Measurements from ENCODE around the gene PCDHGB2. TPM values are rescaled to one million over a fixed set of nuclear protein-coding genes. Genes with fewer than 3 reads are reported as not detected.

PCDHGB2 gene
- polyA plus RNA-seq, 10 donors, result 1.9 to 2.6 (median 2.2) TPM

Other genes with a start within 250 kb of the PCDHGB2 start
- gene PCDHB4, start 238.2 kb upstream of the PCDHGB2 start, polyA plus RNA-seq (ENCODE audit: insufficient read length in 10 of 10), result 1 to 10 TPM; 2.8 to 4.6 (median 3.1) TPM
- gene PCDHB5, start 224.8 kb upstream of the PCDHGB2 start, polyA plus RNA-seq (ENCODE audit: insufficient read length in 10 of 10), result 1 to 10 TPM; 2.7 to 5.1 (median 3.9) TPM
- 1 to 10 TPM; 1.3 to 2.5 (median 1.8) TPM for gene PCDHB6, start 209.9 kb upstream of the PCDHGB2 start, polyA plus RNA-seq (ENCODE audit: insufficient read length in 10 of 10)
- 1 to 10 TPM; 1.8 to 3.5 (median 2.6) TPM for gene PCDHB7, start 187.3 kb upstream of the PCDHGB2 start, polyA plus RNA-seq (ENCODE audit: insufficient read length in 10 of 10)
- gene PCDHB8, start 182.2 kb upstream of the PCDHGB2 start, polyA plus RNA-seq (ENCODE audit: insufficient read length in 10 of 10), result 1 to 10 TPM in 8 of 10 donors, under 1 TPM in 2; 0.34 to 2.4 (median 1.3) TPM
- gene PCDHB16, start 177.6 kb upstream of the PCDHGB2 start, polyA plus RNA-seq (ENCODE audit: insufficient read length in 10 of 10), result 1 to 10 TPM; 2.3 to 6.1 (median 4.2) TPM
- 1 to 10 TPM; 1.4 to 3.9 (median 2.5) TPM for gene PCDHB9, start 172.8 kb upstream of the PCDHGB2 start, polyA plus RNA-seq (ENCODE audit: insufficient read length in 10 of 10)
- 1 to 10 TPM; 3.6 to 6.4 (median 4.9) TPM for gene PCDHB10, start 167.6 kb upstream of the PCDHGB2 start, polyA plus RNA-seq (ENCODE audit: insufficient read length in 10 of 10)
- 1 to 10 TPM; 1.6 to 3.5 (median 2.7) TPM for gene PCDHB11, start 160.4 kb upstream of the PCDHGB2 start, polyA plus RNA-seq (ENCODE audit: insufficient read length in 10 of 10)
- 1 to 10 TPM; 2.3 to 3.7 (median 2.8) TPM for gene PCDHB12, start 151.3 kb upstream of the PCDHGB2 start, polyA plus RNA-seq (ENCODE audit: insufficient read length in 10 of 10)
- 1 to 10 TPM; 2.3 to 3.6 (median 2.6) TPM for gene PCDHB13, start 146.1 kb upstream of the PCDHGB2 start, polyA plus RNA-seq (ENCODE audit: insufficient read length in 10 of 10)
- 1 to 10 TPM; 5.3 to 8.1 (median 6.6) TPM for gene PCDHB14, start 136.7 kb upstream of the PCDHGB2 start, polyA plus RNA-seq (ENCODE audit: insufficient read length in 10 of 10)
- gene PCDHB15, start 114.6 kb upstream of the PCDHGB2 start, polyA plus RNA-seq (ENCODE audit: insufficient read length in 10 of 10), result 1 to 10 TPM; 5.9 to 9.7 (median 7.8) TPM
- gene SLC25A2, start 55.9 kb upstream of the PCDHGB2 start, polyA plus RNA-seq (ENCODE audit: insufficient read length in 10 of 10), result under 1 TPM in 1 of 10 donors, not detected in 9; 0.17 TPM
- 10 to 100 TPM; 74.5 to 97.2 (median 82.8) TPM for gene TAF7, start 39.2 kb upstream of the PCDHGB2 start, polyA plus RNA-seq (ENCODE audit: insufficient read length in 10 of 10)
- gene PCDHGA1, start 29.5 kb upstream of the PCDHGB2 start, polyA plus RNA-seq (ENCODE audit: insufficient read length in 10 of 10), result under 1 TPM; 0.38 to 0.64 (median 0.54) TPM
- 1 to 10 TPM; 1.7 to 3.1 (median 2.4) TPM for gene PCDHGA2, start 21.2 kb upstream of the PCDHGB2 start, polyA plus RNA-seq (ENCODE audit: insufficient read length in 10 of 10)
- 1 to 10 TPM; 1.2 to 1.7 (median 1.4) TPM for gene PCDHGA3, start 16.2 kb upstream of the PCDHGB2 start, polyA plus RNA-seq (ENCODE audit: insufficient read length in 10 of 10)
- gene PCDHGB1, start 9.9 kb upstream of the PCDHGB2 start, polyA plus RNA-seq (ENCODE audit: insufficient read length in 10 of 10), result under 1 TPM; 0.36 to 0.88 (median 0.60) TPM
- gene PCDHGA4, start 5.0 kb upstream of the PCDHGB2 start, polyA plus RNA-seq (ENCODE audit: insufficient read length in 10 of 10), result 1 to 10 TPM; 1.1 to 1.8 (median 1.3) TPM
- 1 to 10 TPM; 1.9 to 3.3 (median 2.6) TPM for gene PCDHGA5, start 4.2 kb downstream of the PCDHGB2 start, polyA plus RNA-seq (ENCODE audit: insufficient read length in 10 of 10)
- gene PCDHGB3, start 10.2 kb downstream of the PCDHGB2 start, polyA plus RNA-seq (ENCODE audit: insufficient read length in 10 of 10), result 1 to 10 TPM in 9 of 10 donors, under 1 TPM in 1; 0.99 to 1.7 (median 1.4) TPM
- gene PCDHGA6, start 13.9 kb downstream of the PCDHGB2 start, polyA plus RNA-seq (ENCODE audit: insufficient read length in 10 of 10), result 1 to 10 TPM; 2.4 to 5.4 (median 3.4) TPM
- 1 to 10 TPM; 1.2 to 2.0 (median 1.4) TPM for gene PCDHGA7, start 22.7 kb downstream of the PCDHGB2 start, polyA plus RNA-seq (ENCODE audit: insufficient read length in 10 of 10)
- gene PCDHGB4, start 27.7 kb downstream of the PCDHGB2 start, polyA plus RNA-seq (ENCODE audit: insufficient read length in 10 of 10), result 1 to 10 TPM; 1.7 to 3.9 (median 2.5) TPM
- under 1 TPM; 0.43 to 0.83 (median 0.57) TPM for gene PCDHGA8, start 32.6 kb downstream of the PCDHGB2 start, polyA plus RNA-seq (ENCODE audit: insufficient read length in 10 of 10)
- gene PCDHGB5, start 38.0 kb downstream of the PCDHGB2 start, polyA plus RNA-seq (ENCODE audit: insufficient read length in 10 of 10), result 1 to 10 TPM; 2.5 to 7.0 (median 4.1) TPM
- 1 to 10 TPM; 3.4 to 5.3 (median 3.8) TPM for gene PCDHGA9, start 42.8 kb downstream of the PCDHGB2 start, polyA plus RNA-seq (ENCODE audit: insufficient read length in 10 of 10)
- gene PCDHGB6, start 48.0 kb downstream of the PCDHGB2 start, polyA plus RNA-seq (ENCODE audit: insufficient read length in 10 of 10), result 1 to 10 TPM; 2.7 to 6.8 (median 4.3) TPM
- gene PCDHGA10, start 53.0 kb downstream of the PCDHGB2 start, polyA plus RNA-seq (ENCODE audit: insufficient read length in 10 of 10), result 1 to 10 TPM; 1.2 to 2.8 (median 1.8) TPM
- gene PCDHGB7, start 57.7 kb downstream of the PCDHGB2 start, polyA plus RNA-seq (ENCODE audit: insufficient read length in 10 of 10), result 10 to 100 TPM in 1 of 10 donors, 1 to 10 TPM in 9; 7.4 to 11.7 (median 8.2) TPM
- gene PCDHGA11, start 61.1 kb downstream of the PCDHGB2 start, polyA plus RNA-seq (ENCODE audit: insufficient read length in 10 of 10), result 1 to 10 TPM; 2.9 to 4.8 (median 3.3) TPM
- gene PCDHGA12, start 70.5 kb downstream of the PCDHGB2 start, polyA plus RNA-seq (ENCODE audit: insufficient read length in 10 of 10), result 1 to 10 TPM; 1.2 to 3.1 (median 2.3) TPM
- gene PCDHGC3, start 116.0 kb downstream of the PCDHGB2 start, polyA plus RNA-seq (ENCODE audit: insufficient read length in 10 of 10), result 100 to 1,000 TPM in 8 of 10 donors, 10 to 100 TPM in 2; 95.8 to 177 (median 115) TPM
- gene PCDHGC4, start 125.0 kb downstream of the PCDHGB2 start, polyA plus RNA-seq (ENCODE audit: insufficient read length in 10 of 10), result 1 to 10 TPM in 9 of 10 donors, under 1 TPM in 1; 0.93 to 2.2 (median 1.6) TPM
- 1 to 10 TPM in 1 of 10 donors, under 1 TPM in 9; 0.25 to 1.4 (median 0.44) TPM for gene PCDHGC5, start 129.1 kb downstream of the PCDHGB2 start, polyA plus RNA-seq (ENCODE audit: insufficient read length in 10 of 10)